HG02870 (cell line): ENCODE measurements around the gene ERP44.
"Not testable (repeated sequence)": the region's sequence is repeated elsewhere in the genome, so short reads cannot be mapped to it uniquely, and the experiment has no call there.

Source experiments
- ATAC-seq: cut with Tn5 transposase; IDR thresholded peaks from one replicate; pipeline ENCODE4 v1.9.1; 2021; ENCODE audit warnings: mild to moderate bottlenecking, moderate library complexity; ENCODE audit not compliant: unreplicated experiment

ERP44 gene

DNA sequence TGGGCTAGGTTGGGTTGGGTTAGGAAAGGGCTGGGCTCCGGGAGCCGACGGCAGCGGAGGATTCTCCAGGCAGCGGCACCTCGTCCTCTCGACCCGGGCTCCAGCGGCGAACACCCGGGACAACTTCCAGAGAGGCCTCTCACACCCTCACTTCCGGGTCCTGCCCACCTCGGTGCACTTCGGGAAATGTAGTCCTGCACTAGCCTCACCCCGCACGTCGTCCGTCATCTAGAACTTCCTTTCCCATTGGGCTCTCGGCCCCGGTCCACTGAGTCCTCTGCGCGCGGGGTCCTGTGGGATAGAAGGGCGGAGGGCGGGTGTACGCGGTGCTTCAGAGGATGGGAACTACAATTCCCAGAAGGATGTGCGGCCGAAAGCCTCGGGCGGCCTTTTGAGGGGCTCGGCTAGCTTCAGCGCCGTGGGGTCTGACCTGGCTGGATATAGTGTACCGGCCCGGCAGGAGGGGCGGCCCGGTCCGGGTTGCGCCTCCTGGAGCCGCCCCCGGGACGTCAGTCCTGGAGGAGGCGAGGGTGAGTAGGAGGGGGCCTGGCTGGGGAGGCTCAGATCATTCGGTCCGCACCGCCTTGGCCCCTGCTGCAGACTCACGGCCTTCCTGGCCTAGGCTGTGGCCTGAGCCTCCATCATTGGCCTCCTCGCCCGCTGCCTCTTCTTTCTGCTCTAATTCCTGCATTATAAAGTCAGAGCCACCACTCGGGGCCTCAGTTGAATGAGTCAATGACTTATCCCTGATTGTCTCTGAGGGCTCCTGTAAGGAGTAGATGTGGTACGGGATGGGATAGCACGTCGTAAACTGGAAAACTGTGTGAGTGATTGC, at the start of gene ERP44, which contains the start of gene INVS:
ERP44 (minus strand) TSS at position 114 of the 835 bp plus-strand sequence. CDS start 160 bp downstream, outside the sequence.
INVS (plus strand) TSS at position 357 of the 835 bp plus-strand sequence. CDS start 5,279 bp downstream, outside the sequence.
- peak; percentile 97 for ATAC-seq

GRCh38 chr9:100145976-100146375, 47.2 kb upstream of the ERP44 start:
- ATAC-seq = not testable (repeated sequence)

GRCh38 chr9:100145167-100145934, 46.6 kb upstream of the ERP44 start:
- not testable (repeated sequence) for ATAC-seq

DNA sequence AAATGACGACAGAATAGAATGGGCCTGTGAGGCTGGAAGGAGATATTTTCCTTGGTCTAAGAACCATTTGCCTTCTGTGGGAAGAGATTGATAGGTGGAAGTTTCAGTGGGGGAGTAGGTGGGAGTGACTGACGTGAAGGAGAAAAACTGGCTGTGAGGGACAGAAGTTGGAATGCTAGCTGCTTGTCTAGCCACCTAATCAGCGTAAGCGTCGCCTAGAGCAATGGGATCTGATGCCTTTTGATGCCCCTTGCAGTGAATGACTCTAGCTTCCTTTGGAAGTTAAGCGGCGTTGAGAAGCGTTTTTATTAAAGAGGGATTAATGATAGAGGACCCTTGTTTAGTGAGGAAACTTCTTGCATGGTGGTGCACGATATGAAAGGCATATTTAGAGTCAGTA, 43.1 kb upstream of the ERP44 start:
- ATAC-seq = not testable (repeated sequence)

DNA sequence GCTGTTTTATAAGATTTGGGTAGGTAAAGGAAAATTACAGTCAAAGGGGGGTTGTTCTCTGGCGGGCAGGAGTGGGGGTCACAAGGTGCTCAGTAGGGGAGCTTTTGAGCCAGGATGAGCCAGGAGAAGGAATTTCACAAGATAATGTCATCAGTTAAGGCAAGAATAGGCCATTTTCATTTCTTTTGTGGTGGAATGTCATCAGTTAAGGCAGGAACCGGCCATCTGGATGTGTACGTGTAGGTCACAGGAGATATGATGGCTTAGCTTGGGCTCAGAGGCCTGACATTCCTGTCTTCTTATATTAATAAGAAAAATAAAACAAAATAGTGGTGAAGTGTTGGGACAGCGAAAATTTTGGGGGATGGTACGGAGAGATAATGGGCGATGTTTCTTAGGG, 41.5 kb upstream of the ERP44 start:
- not testable (repeated sequence) for ATAC-seq

- not testable (repeated sequence) for ATAC-seq
Observed at GRCh38 chr9:100136799-100137198, 38.0 kb upstream of the ERP44 start.

- no peak for ATAC-seq
Observed at GRCh38 chr9:100134731-100135130, 35.9 kb upstream of the ERP44 start.

- ATAC-seq = no peak
Observed at GRCh38 chr9:100131875-100132430, 33.2 kb upstream of the ERP44 start.

- ATAC-seq = no peak
Observed at GRCh38 chr9:100131216-100131615, 32.4 kb upstream of the ERP44 start.

DNA sequence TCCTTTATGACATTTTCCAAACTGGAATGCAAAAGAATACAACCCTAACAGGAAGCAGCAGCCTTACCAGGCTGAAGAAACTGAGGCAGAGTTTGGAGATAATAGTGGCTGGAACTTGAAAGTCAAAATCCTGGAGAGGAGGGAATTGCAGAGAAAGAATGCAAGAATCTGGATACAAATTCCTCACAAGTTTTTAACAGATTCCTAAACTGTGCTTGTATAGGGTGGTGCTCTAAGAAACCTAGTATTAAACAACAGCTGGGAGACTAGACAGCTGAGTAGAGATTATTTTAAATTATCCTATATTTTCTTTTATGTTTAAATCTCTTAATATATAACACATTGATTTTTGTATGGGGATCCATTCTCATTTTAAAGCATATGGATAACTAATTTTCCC, 31.0 kb upstream of the ERP44 start:
- ATAC-seq = no peak

DNA sequence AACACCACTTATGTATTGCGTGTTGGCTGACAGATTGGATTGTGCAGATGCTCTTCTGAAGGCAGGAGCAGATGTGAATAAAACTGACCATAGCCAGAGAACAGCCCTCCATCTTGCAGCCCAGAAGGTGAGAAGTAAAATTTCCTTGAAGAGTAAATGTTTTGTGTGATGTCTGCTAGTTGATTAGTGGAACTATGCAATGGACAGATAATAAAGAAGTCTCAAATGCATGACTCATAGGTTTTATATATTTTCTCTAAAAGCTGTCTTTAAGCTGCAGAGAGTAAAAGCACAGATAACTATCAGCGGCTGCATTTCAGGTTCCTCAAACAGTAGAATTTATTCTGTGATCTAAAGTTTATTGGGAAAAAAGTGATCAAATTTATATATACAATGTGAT, 27.6 kb upstream of the ERP44 start:
- no peak for ATAC-seq

- no peak for ATAC-seq
Observed at GRCh38 chr9:100125910-100126309, 27.1 kb upstream of the ERP44 start.

- ATAC-seq = no peak
Observed at GRCh38 chr9:100125236-100125635, 26.4 kb upstream of the ERP44 start.

DNA sequence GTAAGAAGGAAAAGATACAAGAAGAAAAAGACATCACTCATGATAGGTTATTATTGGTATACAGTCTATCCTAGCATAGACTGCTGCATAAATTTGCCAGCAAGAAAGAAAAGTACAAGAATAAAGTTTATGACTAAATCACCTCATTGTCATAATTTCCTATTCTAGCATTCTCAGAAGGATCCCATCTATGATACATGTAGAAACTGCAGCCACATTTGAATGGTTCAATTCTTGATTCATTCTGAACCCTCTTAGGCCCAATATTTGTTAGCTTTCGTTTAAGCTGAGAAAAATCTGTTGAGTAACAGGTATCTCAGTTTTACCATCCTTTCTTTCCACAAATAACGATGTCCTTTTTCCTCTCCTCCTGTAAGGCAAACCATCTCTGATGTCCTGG, 21.5 kb upstream of the ERP44 start:
- no peak for ATAC-seq

GRCh38 chr9:100117316-100117715, 18.5 kb upstream of the ERP44 start:
- ATAC-seq = no peak

DNA sequence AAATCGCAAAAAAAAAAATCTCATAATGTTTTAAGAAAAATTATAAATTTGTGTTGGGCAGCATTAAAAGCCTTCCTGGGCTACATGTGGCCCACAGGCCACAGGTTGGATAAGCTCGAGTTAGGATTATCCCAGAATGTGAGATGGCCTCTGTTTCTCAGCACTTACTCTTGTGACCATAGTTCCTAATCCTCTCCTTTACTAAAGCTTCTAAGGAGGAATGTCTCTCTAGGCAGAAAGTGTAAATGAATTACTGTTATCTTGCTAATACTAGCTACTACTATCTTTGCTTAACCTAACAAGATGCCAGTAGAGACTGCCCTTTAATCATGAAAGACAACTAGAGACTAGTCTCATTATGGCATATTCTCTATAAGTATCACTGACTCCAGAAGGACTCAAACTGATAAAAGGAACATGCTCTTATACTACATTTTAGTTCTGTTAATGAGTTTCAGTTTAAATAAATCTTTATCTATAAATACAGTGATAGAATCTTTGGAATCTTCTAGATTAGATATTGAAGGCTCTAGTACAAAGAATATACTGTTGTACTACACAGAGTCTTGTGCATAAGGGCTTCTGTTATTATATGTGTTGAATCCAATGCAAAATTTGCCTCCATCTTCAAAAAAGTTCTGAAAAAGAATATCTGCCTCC, 14.0 kb upstream of the ERP44 start:
- no peak for ATAC-seq

DNA sequence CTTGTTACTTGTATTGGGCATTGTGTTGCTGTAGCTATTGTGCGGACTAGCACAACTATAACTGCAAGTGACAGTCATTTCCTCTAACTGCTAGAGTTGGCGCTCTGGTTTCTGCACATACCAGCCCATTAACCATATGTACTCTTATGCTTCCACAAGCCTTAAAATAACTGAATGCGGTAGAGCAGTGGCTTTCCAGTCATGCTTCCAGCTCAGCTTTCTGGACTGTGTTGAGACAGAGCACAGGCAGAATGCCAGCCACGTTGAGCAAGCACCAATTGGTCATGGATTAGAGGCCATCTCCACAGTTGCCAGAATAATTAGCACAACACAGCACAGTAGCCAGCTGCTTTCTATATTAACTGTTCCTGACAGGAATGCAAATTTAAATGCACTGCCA, 12.4 kb upstream of the ERP44 start:
- ATAC-seq = no peak

GRCh38 chr9:100108559-100108958, 9.8 kb upstream of the ERP44 start:
- no peak for ATAC-seq

DNA sequence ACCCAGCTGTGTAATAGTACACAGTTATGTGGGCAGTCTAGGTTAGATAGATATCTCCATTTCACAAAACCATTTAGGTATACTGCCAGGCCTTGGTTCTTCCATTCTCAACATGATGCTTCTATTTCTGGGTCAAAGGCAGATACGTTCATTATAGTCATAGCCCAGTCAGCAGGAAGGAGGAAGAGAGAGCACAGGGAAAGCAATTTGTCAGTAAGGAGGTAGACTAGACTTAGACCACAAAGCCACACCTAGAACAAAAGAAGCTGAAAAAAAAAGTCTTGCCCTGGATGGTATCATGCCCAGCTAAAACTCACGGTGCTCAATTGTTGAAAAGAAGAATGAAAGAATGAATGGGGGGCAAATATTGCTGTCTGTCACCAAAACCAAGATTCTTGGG, 7.8 kb upstream of the ERP44 start:
- ATAC-seq = no peak

DNA sequence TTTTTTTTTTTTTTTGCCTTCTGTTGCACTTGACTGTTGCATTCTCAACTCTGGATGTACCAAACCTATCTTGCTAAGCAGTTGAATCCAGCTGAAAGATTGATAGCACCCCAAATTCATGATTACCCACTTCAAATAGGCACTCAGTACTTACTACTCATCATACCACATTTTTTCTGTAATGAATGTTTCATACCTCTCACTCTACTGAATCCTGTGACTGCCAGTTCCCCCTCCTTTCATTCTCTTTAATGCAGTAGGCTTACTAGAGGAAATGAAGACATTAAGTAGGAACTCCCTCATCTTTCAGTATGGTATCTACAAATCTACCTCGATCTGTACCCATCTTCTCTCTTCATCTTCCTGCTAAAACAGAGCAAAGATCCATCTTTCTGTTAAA, 7.1 kb upstream of the ERP44 start:
- ATAC-seq = no peak

- no peak for ATAC-seq
Observed at GRCh38 chr9:100104314-100104713, 5.5 kb upstream of the ERP44 start.
